ENCODE data around the gene PPP1R12A.
"Not testable (repeated sequence)": the region's sequence is repeated elsewhere in the genome, so short reads cannot be mapped to it uniquely, and the experiment has no call there.

Gene PPP1R12A

DNA sequence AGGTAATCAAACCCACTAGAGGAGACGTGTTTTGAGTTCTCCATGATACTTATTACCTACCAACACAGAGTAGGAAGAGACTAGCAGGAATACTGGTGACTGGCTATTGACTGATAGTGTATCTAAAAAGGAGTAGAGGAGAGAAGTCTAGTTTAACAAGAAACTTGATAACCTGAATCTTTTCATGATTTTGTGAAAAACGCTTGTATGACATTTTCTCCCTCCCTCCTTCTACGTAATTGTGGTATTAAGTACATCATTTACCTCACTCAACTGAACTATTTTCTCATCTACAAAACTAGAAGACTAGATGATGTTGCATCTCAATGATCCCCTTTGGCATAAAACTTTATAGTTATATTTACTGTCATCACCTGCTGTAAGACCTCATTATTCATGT is 107.4 kb downstream of the PPP1R12A start:
- no peak overlapping the region for H3K27ac ChIP-seq
- no peak for TF ChIP-seq ZFX (IDR thresholded peaks at IDR 0.05)
- no peak for TF ChIP-seq CTCF (conservative IDR thresholded peaks at IDR 0.05)

DNA sequence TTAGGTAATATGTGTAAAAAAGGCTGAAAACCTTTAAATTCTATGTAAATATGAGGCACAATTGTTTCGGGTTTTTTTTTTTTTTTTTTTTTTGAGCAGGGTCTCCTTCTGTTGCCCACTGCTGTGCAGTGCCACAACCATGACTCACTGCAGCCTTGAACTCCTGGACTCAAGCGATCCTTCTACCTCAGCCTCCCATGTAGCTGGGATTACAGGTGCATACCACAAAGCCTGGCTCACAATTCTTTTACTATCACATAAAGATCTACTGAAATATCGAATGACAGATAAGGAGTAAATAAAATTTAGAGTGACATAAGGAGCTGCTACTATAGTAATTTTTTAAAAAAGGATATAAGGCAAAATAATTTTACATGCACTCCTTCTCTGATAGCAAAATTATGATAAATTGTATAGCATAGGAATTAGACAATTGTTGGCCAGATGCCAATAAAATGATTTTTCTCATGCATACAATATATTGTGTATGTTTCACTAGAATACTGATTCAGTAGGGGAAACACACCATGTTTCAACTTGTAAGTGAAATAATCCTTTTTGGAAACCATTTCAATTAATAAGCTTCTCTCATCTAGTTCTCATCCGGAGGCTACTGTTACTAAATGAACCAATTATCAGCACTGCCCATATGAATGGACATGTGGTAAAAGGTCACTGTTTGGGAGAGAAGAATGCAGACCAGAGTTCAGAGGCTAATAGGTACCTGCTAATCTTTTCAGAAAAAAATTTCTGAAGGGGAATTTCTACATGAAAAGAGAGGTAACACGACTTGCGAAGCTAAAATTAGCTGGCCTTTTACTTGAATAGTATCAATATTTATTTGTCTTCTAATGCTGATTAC is 108.4 kb downstream of the PPP1R12A start:
- H3K27ac ChIP-seq, result no peak overlapping the region
- TF ChIP-seq ZFX (IDR thresholded peaks at IDR 0.05) (no peak), CTCF (conservative IDR thresholded peaks at IDR 0.05) (no peak)

- no peak for TF ChIP-seq CTCF (conservative IDR thresholded peaks at IDR 0.05)
- no peak for TF ChIP-seq ZFX (IDR thresholded peaks at IDR 0.05)
These were observed 112.4 kb downstream of the PPP1R12A start for GRCh38 chr12:79822475-79822874.

GRCh38 chr12:79818856-79819255 is 116.0 kb downstream of the PPP1R12A start:
- no peak for TF ChIP-seq CTCF (conservative IDR thresholded peaks at IDR 0.05)
- TF ChIP-seq ZFX (IDR thresholded peaks at IDR 0.05), result no peak
- H3K27ac ChIP-seq, result no peak overlapping the region

More at GRCh38 chr12:79822475-79822874, 112.4 kb downstream of the PPP1R12A start:
- H3K27ac ChIP-seq, result no peak overlapping the region

- not testable (repeated sequence) for H3K27ac ChIP-seq
These were observed 150.4 kb downstream of the PPP1R12A start for GRCh38 chr12:79784366-79785065.

DNA sequence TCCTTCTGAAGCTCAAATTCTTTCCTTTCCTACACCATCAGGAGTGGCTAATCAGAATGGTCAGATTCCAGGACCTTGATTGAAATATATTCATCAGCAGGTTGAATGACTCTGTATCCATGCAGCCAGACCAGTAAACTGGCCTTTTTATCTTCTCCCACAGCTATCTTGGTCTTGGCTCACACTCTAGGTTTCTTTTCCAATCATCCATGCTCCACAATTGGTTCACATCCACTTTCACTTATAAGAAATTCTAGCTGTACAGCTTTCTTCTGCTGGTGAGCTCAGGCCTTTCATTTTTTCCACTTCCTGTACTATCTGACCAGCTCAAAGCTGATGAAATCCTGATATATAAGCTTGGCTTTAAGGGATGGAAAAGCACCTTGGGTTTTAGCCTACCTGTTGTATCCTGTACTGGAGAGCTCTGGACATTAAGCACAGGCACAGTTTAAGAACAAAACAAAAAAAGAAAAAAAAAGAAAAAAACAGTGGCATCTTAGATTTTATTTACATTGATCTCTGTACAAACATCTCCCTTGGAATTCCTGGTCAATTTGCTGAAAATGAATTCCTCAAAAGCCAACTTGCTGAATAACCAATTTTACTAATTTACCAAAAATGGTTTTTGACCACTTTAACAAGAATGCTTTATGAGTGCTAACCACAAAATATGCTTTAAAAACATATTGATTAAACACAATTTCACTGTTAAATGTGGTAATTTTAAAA is 152.6 kb downstream of the PPP1R12A start:
- no peak overlapping the region for H3K27ac ChIP-seq
- TF ChIP-seq CTCF (conservative IDR thresholded peaks at IDR 0.05) (no peak), ZFX (IDR thresholded peaks at IDR 0.05) (no peak)

GRCh38 chr12:79778802-79779448 is 156.0 kb downstream of the PPP1R12A start:
- no peak for TF ChIP-seq ZFX (IDR thresholded peaks at IDR 0.05)
- no peak for TF ChIP-seq CTCF (conservative IDR thresholded peaks at IDR 0.05)
- H3K27ac ChIP-seq, result no peak overlapping the region

All from C4-2B (cell line).